ENCODE data around the gene SVOPL.

SVOPL gene

DNA sequence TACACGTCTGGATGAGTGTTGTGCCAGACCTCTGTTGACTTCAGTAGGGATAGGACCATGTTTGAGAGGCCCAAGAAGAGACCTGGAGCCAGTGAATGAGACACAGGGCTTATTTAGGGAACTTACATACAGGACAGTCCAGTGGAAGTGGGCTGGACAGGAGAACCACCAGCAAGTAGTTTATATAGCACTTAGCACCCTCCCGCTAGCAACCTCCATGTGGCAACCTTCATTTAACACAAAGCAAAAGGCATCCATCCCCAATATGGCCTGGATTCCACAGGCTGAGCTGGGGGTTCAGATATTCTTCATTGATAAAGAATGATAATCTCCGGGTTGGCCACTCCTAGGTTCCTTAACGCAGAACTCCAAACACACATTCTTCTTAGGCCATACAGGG lies 147.4 kb downstream of the SVOPL start:
- DNase-seq: no peak

DNA sequence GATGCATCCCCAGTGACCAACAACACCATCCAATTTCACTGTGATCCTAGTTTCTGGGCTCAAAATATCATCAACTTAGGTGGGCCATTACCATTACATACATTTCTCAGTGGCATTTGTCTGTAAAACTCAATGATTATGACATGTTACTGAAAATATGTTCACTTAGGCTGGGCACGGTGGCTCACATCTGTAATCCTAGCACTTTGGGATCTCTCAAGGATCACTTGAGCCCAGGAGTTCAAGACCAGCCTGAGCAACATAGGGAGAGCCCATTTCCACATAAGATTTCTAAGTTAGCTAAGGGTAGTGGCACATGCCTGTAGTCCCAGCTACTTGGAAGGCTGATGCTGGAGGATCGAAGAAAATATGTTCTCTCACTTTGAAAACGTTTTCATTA lies 150.1 kb downstream of the SVOPL start:
- DNase-seq: no peak

DNA sequence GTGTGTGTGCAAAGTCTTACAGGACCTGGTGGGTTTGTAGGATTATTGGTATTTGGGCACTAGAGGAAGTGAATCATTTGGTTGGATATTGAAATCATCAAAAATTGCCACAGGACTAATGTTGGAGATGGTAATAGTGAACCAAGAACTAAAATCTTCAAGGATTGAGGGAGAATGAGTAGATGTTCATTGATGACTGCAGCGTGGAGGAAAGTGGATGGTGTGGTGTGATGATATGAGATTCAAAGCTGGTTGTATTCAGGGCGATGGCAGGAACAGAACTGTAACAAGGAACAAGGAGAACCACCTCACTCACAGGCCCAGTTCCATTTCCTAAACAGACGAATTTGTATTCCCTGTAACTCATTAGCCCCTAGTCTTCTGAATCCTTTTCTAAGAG lies 150.8 kb downstream of the SVOPL start:
- DNase-seq: no peak

DNA sequence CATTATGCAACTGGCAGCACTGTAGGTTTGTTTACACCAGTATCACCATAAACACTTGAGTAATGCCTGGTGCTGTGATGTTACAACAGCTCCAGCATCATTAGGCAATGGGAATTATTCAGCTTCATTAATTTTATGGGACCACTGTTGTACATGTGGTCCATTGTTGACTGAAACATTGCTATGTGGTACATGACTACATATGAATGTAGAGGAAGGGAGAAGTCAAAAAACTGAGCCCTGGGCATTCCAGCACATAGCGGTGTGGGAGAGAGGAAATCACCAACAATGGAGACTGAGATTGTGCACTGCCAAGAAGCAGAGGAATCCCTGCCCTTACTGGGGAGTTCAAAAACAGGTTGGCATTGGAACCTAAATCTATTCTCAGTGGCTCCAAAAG lies 152.1 kb downstream of the SVOPL start:
- no peak for DNase-seq

DNA sequence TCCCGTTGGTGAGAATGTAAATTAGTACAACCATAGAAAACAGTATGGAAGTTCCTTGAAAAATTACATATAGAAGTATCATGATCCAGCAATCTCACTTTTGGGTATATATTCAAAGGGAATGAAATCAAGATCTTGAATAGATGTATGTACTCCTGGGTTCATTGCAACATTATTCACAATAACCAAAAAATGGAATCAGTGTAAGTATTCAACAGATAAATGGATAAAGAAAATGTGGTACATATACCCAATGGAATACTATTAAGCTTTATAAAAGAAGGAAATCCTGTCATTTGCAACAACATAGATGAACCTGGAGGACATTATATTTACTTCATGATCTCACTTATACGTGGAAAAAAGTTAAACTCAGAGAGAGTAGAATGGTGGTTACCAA lies 154.3 kb downstream of the SVOPL start:
- DNase-seq: no peak

DNA sequence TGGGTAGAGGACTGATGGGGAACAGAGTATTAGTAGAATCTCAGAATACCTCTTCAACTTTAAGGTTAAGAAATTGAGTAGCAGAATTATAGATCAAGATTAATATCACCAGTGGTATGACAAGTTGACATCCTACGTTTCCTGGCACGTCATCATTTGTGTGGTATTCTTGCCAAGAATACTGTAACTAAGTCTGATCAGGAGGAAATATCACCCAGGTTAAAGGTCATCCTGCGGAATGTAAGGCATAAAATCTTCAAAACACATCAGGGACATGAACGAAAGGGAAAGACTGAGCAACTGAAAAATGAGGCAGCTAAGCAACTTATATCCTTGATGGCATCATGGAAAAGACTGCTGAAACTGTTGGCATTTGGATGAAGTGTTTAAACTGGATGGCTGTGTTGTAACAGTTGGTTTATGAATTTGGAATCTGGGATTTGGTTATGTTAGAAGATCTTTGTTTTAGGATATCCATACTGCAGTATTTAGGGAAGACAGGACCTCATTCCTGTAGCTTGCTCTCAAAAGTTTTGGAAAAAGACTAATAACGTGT lies 155.0 kb downstream of the SVOPL start:
- DNase-seq: no peak

DNA sequence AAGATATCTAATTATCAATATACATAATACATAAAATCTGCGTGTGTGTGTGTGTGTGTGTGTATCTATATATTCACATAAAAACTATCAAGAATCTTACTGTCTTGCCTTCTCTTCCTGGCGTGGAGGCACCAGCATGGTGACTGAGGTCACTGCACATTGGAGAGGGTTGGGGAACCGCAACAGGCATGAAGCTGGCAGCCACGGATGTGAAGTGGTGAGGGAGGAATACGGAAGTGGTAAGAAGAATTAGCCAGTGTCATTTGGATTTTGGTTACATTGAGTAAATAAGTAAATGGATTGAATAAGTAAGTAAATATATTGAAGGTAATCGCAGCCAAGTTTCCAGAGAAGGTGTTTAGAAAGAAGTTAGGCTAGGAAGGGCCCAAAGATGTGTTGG lies 156.0 kb downstream of the SVOPL start:
- DNase-seq: no peak

All from activated effector memory CD4-positive, alpha-beta T cell treated with Interleukin-2 at 50 U/mL for 16 hours (primary cell).